Common myeloid progenitor, CD34-positive (primary cell): ENCODE results near the gene CHRNB1.

Experiments
- CTCF ChIA-PET: fragments of 350-600 bp; sonication (Branson Sonifier 250); formaldehyde crosslinking; loops from one replicate; lab custom pipeline; 2021; ENCODE audit warnings: antibody characterized with exemption; lab: Charles Lee
- POLR2A ChIA-PET: fragments of 350-600 bp; sonication (Branson Sonifier 250); formaldehyde crosslinking; loops from one replicate; lab custom pipeline; 2021; ENCODE audit warnings: antibody characterized with exemption; lab: Charles Lee
- DNase-seq, 3 donors: peaks; one replicate each; pipeline versions ENCODE4 v3.0.0 to v3.0.0-alpha.2; 2013
- H3K27ac ChIP-seq, 2 experiments: 1 replicate in 1 of 2; 2 replicates in 1 of 2; pipeline ENCODE4 v1.7.0; 2013; ENCODE audit warnings: inconsistent platforms in 2 of 2, low read length in 2 of 2, mild to moderate bottlenecking in 2 of 2, low read depth in 1 of 2, moderate library complexity in 1 of 2; ENCODE audit not compliant: severe bottlenecking in 2 of 2, insufficient read depth in 1 of 2, poor library complexity in 1 of 2
- H3K27me3 ChIP-seq, 5 experiments: replicated peaks in 2 of 5; 1 replicate in 3 of 5; 2 replicates in 2 of 5; pipeline versions ENCODE4 v1.6.1 to v1.7.0; 2013; ENCODE audit warnings: low read length in 4 of 5, mild to moderate bottlenecking in 2 of 5, moderate library complexity in 2 of 5, inconsistent platforms in 1 of 5; ENCODE audit not compliant: insufficient read depth in 5 of 5, control insufficient read depth in 4 of 5
- H3K36me3 ChIP-seq, 4 experiments: 1 replicate in 2 of 4; 2 replicates in 2 of 4; pipeline versions ENCODE4 v1.6.1 to v1.7.0; 2013; ENCODE audit warnings: low read length in 3 of 4, control low read depth in 1 of 4, mild to moderate bottlenecking in 1 of 4; ENCODE audit not compliant: control insufficient read depth in 4 of 4, insufficient read depth in 4 of 4
- H3K4me1 ChIP-seq, 4 experiments: 1 replicate in 3 of 4; 2 replicates in 1 of 4; pipeline versions ENCODE4 v1.6.1 to v1.7.1; 2013; ENCODE audit warnings: low read length in 3 of 4, mild to moderate bottlenecking in 3 of 4, control low read depth in 1 of 4, inconsistent platforms in 1 of 4, moderate library complexity in 1 of 4; ENCODE audit not compliant: control insufficient read depth in 4 of 4, insufficient read depth in 4 of 4; ENCODE audit errors: control extremely low read depth in 1 of 4
- H3K4me3 ChIP-seq, 7 experiments: 1 replicate in 4 of 7; 2 replicates in 3 of 7; pipeline versions ENCODE4 v1.5.1 to v1.7.0; 2013; ENCODE audit warnings: mild to moderate bottlenecking in 7 of 7, low read length in 6 of 7, moderate library complexity in 6 of 7, inconsistent platforms in 2 of 7, low read depth in 2 of 7, control low read depth in 1 of 7; ENCODE audit not compliant: insufficient read depth in 4 of 7, control insufficient read depth in 1 of 7; ENCODE audit errors: extremely low read depth in 1 of 7
- H3K9me3 ChIP-seq, 5 experiments: 1 replicate in 4 of 5; 2 replicates in 1 of 5; pipeline versions ENCODE4 v1.6.1 to v1.7.1; 2013; ENCODE audit warnings: low read length in 4 of 5, mild to moderate bottlenecking in 2 of 5, inconsistent platforms in 1 of 5, low read depth in 1 of 5, moderate library complexity in 1 of 5; ENCODE audit not compliant: control insufficient read depth in 4 of 5, insufficient read depth in 2 of 5; ENCODE audit errors: control extremely low read depth in 1 of 5
- WGBS: methylation state at CpG from one replicate; pipeline ENCODE4 v1.1.5; 2013; ENCODE audit not compliant: insufficient coverage; 5-methylcytosine and 5-hydroxymethylcytosine counted together

Gene CHRNB1

GRCh38 chr17:7435676-7436555, 8.9 kb upstream of the CHRNB1 start:
- H3K4me1 ChIP-seq = peaks cover 0 to 55% (median 52%) of the 10 kb centered on the region in 4 experiments
- H3K27ac ChIP-seq = peak overlapping the region; percentile 25 to 55
- WGBS = 10% methylated on average over 44 of the region's 49 CpGs
- H3K4me3 ChIP-seq = peak overlapping the region; percentile 62 to 95 (median 86)
- POLR2A ChIA-PET = interaction anchor here (0.9 to 2.4 kb wide), 3 partner anchors 11 to 123 kb away, joined by 3 to 28 read pairs (median 6); partner anchors contain the start of genes POLR2A and TNFSF13
- CTCF ChIA-PET = interaction anchor here (0.6 to 3.9 kb wide), 33 partner anchors 10 to 679 kb away, joined by 3 to 29 read pairs (median 5); partner anchors contain the start of genes PLSCR3, POLR2A, SENP3 and SPEM2
- DNase-seq = peak; percentile 62 to 80 (median 71)
- H3K9me3 ChIP-seq = no peaks in the 10 kb centered on the region
- H3K36me3 ChIP-seq = no peaks in the 10 kb centered on the region
- H3K27me3 ChIP-seq = peaks cover 0 to 32% (median 9%) of the 10 kb centered on the region in 5 experiments

- Histone ChIP-seq H3K36me3 (no peaks in the 10 kb centered on the region), H3K4me3 (peak overlapping the region in 6 of 7 experiments; percentile 78 to 95 (median 86)), H3K9me3 (no peaks in the 10 kb centered on the region), H3K27ac (no peak overlapping the region), H3K4me1 (peaks cover 0 to 59% (median 55%) of the 10 kb centered on the region in 4 experiments), H3K27me3 (peaks cover 0 to 38% (median 13%) of the 10 kb centered on the region in 5 experiments)
- POLR2A ChIA-PET = interaction anchor here (0.9 to 2.4 kb wide), 7 partner anchors 10 to 66 kb away, joined by 3 to 28 read pairs (median 4); partner anchors contain the start of genes POLR2A and ZBTB4
- DNase-seq = peak; percentile 85 to 89 (median 88)
- WGBS = 14% methylated on average over 86 of the region's 92 CpGs
- CTCF ChIA-PET = interaction anchor here (0.6 to 3.9 kb wide), 38 partner anchors 9 to 680 kb away, joined by 3 to 29 read pairs (median 5); partner anchors contain the start of genes PLSCR3, POLR2A, SENP3 and SPEM2
Measured at GRCh38 chr17:7436556-7437368, 8.1 kb upstream of the CHRNB1 start.

GRCh38 chr17:7437369-7437863, 7.4 kb upstream of the CHRNB1 start:
- peaks cover 0 to 45% (median 15%) of the 10 kb centered on the region in 5 experiments for H3K27me3 ChIP-seq
- 58% methylated on average over 17 of the region's 31 CpGs for WGBS
- DNase-seq = no peak
- H3K36me3 ChIP-seq = no peaks in the 10 kb centered on the region
- ChIA-PET POLR2A (interaction anchor here (0.9 to 2.4 kb wide), 7 partner anchors 9 to 65 kb away, joined by 3 to 28 read pairs (median 4); partner anchors contain the start of genes POLR2A and ZBTB4), CTCF (interaction anchor here (0.6 to 3.9 kb wide), 26 partner anchors 9 to 181 kb away, joined by 3 to 29 read pairs (median 6); partner anchors contain the start of genes PLSCR3, POLR2A, SENP3 and SPEM2)
- peaks cover 0 to 59% (median 55%) of the 10 kb centered on the region in 4 experiments for H3K4me1 ChIP-seq
- no peaks in the 10 kb centered on the region for H3K9me3 ChIP-seq
- H3K27ac ChIP-seq = no peak overlapping the region
- H3K4me3 ChIP-seq = peak overlapping the region in 6 of 7 experiments; percentile 8 to 95 (median 68)

- 7% methylated on average over 29 of the region's 48 CpGs for WGBS
- CTCF ChIA-PET = interaction anchor here (1.0 to 3.9 kb wide), 5 partner anchors 42 to 83 kb away, joined by 3 to 28 read pairs (median 6); partner anchors contain the start of genes POLR2A, TMEM95 and ZBTB4
Measured at GRCh38 chr17:7437950-7438614, 6.8 kb upstream of the CHRNB1 start.

GRCh38 chr17:7438656-7439460, 6.0 kb upstream of the CHRNB1 start:
- H3K4me1 ChIP-seq = peaks cover 0 to 59% (median 55%) of the 10 kb centered on the region in 4 experiments
- WGBS = 32% methylated on average over 4 of the region's 11 CpGs
- peak overlapping the region in 5 of 7 experiments; percentile 30 to 95 (median 64) for H3K4me3 ChIP-seq
- no peak overlapping the region for H3K27ac ChIP-seq
- H3K27me3 ChIP-seq = peaks cover 0 to 50% (median 17%) of the 10 kb centered on the region in 5 experiments
- H3K36me3 ChIP-seq = no peaks in the 10 kb centered on the region
- H3K9me3 ChIP-seq = no peaks in the 10 kb centered on the region
- ChIA-PET POLR2A (interaction anchor here (0.7 to 2.8 kb wide), 3 partner anchors 29 to 45 kb away, joined by 3 to 11 read pairs (median 3); partner anchors contain the start of genes POLR2A and ZBTB4), CTCF (interaction anchor here (0.6 to 5.6 kb wide), 7 partner anchors 16 to 122 kb away, joined by 3 to 40 read pairs (median 6); partner anchors contain the start of genes POLR2A, TMEM95 and ZBTB4)
- DNase-seq = no peak

More at GRCh38 chr17:7437950-7438614, 6.8 kb upstream of the CHRNB1 start:
- Histone ChIP-seq H3K27ac (no peak overlapping the region), H3K27me3 (peaks cover 0 to 45% (median 15%) of the 10 kb centered on the region in 5 experiments), H3K4me3 (peak overlapping the region in 6 of 7 experiments; percentile 30 to 95 (median 55)), H3K36me3 (no peaks in the 10 kb centered on the region), H3K9me3 (no peaks in the 10 kb centered on the region), H3K4me1 (peaks cover 0 to 59% (median 55%) of the 10 kb centered on the region in 4 experiments)
- DNase-seq = peak in 2 of 3 donors; percentile 43 to 55
- POLR2A ChIA-PET = interaction anchor here (0.7 to 0.8 kb wide), 2 partner anchors 29 to 41 kb away, joined by 3 read pairs; partner anchors contain the start of gene ZBTB4
